ENCODE data around the gene ERICH6. TPM values are rescaled to one million over a fixed set of nuclear protein-coding genes. Genes with fewer than 3 reads are reported as not detected.
A peak's percentile ranks its signal among the peaks of the same experiment; 100 is the strongest.

ERICH6 gene
- total and polyA plus RNA-seq, 10 of the 15 experiments (the other 5 are each of a cell fraction or from before 2014, with no cell fraction given) = 0.04 to 0.40 (median 0.22) TPM; not detected in 6

GRCh38 chr3:150737874-150738679 is 34.4 kb upstream of the ERICH6 start:
- ChIA-PET CTCF (interaction anchor here (0.6 to 1.6 kb wide), 8 partner anchors 9 to 194 kb away, joined by 3 to 14 read pairs (median 3); partner anchors contain the start of gene SIAH2), SMC1A (ENCODE audit: uncharacterized antibody, unreplicated experiment) (interaction anchor here (0.6 to 2.0 kb wide), 9 partner anchors 10 to 210 kb away, joined by 3 to 27 read pairs (median 5); no protein-coding TSS in a partner anchor), RAD21 (ENCODE audit: unreplicated experiment) (interaction anchor here (0.6 to 1.8 kb wide), 11 partner anchors 8 to 155 kb away, joined by 3 to 30 read pairs (median 3); partner anchors contain the start of gene SIAH2), POLR2A (interaction anchor here (0.6 to 2.0 kb wide), 7 partner anchors 9 to 154 kb away, joined by 3 to 28 read pairs (median 5); partner anchors contain the start of genes ERICH6 and SIAH2)
- ATAC-seq (peak; percentile 64), DNase-seq (ENCODE audit: low read depth, low spot score) (peak; percentile 57), FAIRE-seq (peak; percentile 31)
- Histone ChIP-seq H2AFZ (ENCODE audit: control insufficient read depth, low read depth, low read length) (no peak overlapping the region; the same call in 1 of the 2 replicates), H3K27me3 (replicated peaks in 1 of 2; ENCODE audit: control insufficient read depth in 2 of 2, insufficient read depth in 2 of 2, low read length in 1 of 2) (no peaks in the 10 kb centered on the region), H3K36me3 (ENCODE audit: control insufficient read depth in 2 of 2, insufficient read depth in 2 of 2, low read length in 1 of 2) (peaks cover 2 to 8% of the 10 kb centered on the region in 2 experiments), H3K4me2 (ENCODE audit: control insufficient read depth, insufficient read depth) (no peak overlapping the region; the same call in 1 of the 2 replicates), H4K20me1 (ENCODE audit: control insufficient read depth, insufficient read depth) (no peaks in the 10 kb centered on the region), H3K9ac (ENCODE audit: control insufficient read depth, insufficient read depth, low read length) (no peak overlapping the region), H3K4me3 (no peak overlapping the region), H3K4me1 (ENCODE audit: control insufficient read depth, insufficient read depth, low read length) (peaks cover 39% of the 10 kb centered on the region), H3K79me2 (ENCODE audit: control insufficient read depth, insufficient read depth, low read length) (peaks cover 18% of the 10 kb centered on the region), H3K27ac (ENCODE audit: control insufficient read depth, insufficient read depth) (peak overlapping the region; percentile 54), H3K9me3 (replicated peaks; ENCODE audit: control insufficient read depth, insufficient read depth, low read length) (no peaks in the 10 kb centered on the region)
- BruUV-seq (replicated peaks) = no TSS peak
- 21% methylated on average over 2 of the region's 2 CpGs for WGBS (ENCODE audit: insufficient coverage, insufficient replicate concordance, low lambda C conversion rate, missing lambda C conversion rate)
- in situ Hi-C loops (cut with MboI) = no loop called here
- intact Hi-C loops (cut with micrococcal nuclease; ENCODE audit: unreplicated experiment) = loop anchor here (2.0 kb wide), 1 partner anchor 23 kb away; no protein-coding TSS in a partner anchor
- no peak for TF ChIP-seq NR2F1 (conservative IDR thresholded peaks at IDR 0.05)
- TF ChIP-seq PAX5 (IDR thresholded peaks at IDR 0.05; ENCODE audit: borderline replicate concordance, low read depth, low read length) = peak; percentile 39; the same call in 1 of the 2 replicates
- TF ChIP-seq PKNOX1 (IDR thresholded peaks at IDR 0.05) = peak; percentile 65
- TF ChIP-seq USF1 (IDR thresholded peaks at IDR 0.05; ENCODE audit: borderline replicate concordance, extremely low read length, insufficient read depth, low read depth, low read length) = no peak
- 0 out of 2 replicates have a peak, but pooled peaks have one; percentile 37 for TF ChIP-seq IKZF1 (conservative IDR thresholded peaks at IDR 0.05)
- no peak for TF ChIP-seq NKRF (conservative IDR thresholded peaks at IDR 0.05)
- 0 out of 2 replicates have a peak, but pooled peaks have one; percentile 37 for TF ChIP-seq ZNF687 (IDR thresholded peaks at IDR 0.05)
- TF ChIP-seq DPF2 (IDR thresholded peaks at IDR 0.05) = no peak
- TF ChIP-seq RUNX3 (IDR thresholded peaks at IDR 0.05; ENCODE audit: low read length) = peak; percentile 75; the same call in 1 of the 2 replicates
